A673 (cell line): ENCODE measurements around the gene LDB2. TPM values are rescaled to one million over a fixed set of nuclear protein-coding genes. Genes with fewer than 3 reads are reported as not detected.

Source experiments
- BruUV-seq: library from RNA; stranded (reverse); fragments of 400-500 nt; replicated peaks from 2 replicates; lab custom pipeline; 2021; lab: Mats Ljungman, UMichigan
- CTCF ChIA-PET: fragments of 300-600 bp; sonication (Branson Sonifier 250); formaldehyde crosslinking; loops from one replicate; lab custom pipeline; 2022; ENCODE audit warnings: antibody characterized with exemption; lab: Charles Lee
- POLR2A ChIA-PET: fragments of 300-600 bp; sonication (Branson Sonifier 250); formaldehyde crosslinking; loops from one replicate; lab custom pipeline; 2022; ENCODE audit warnings: antibody characterized with exemption; ENCODE audit not compliant: low non-redundant PET; lab: Charles Lee
- DNase-seq: peaks from one replicate; pipeline ENCODE4 v3.0.0-alpha.2; 2015; ENCODE audit warnings: low spot score
- H3K27ac ChIP-seq: fragments of 200-600 bp; sonication (generic); 2 replicates; pipeline ENCODE4 v1.5.1; 2016; ENCODE audit warnings: mixed run types, low read depth, mild to moderate bottlenecking, mixed read lengths, antibody characterized with exemption, low read length; ENCODE audit not compliant: poor library complexity, severe bottlenecking
- H3K27me3 ChIP-seq: fragments of 200-600 bp; sonication (generic); replicated peaks from 2 replicates; pipeline ENCODE4 v1.6.1; 2017; ENCODE audit warnings: mixed run types, low read depth, mild to moderate bottlenecking, mixed read lengths, antibody characterized with exemption, low read length; ENCODE audit not compliant: insufficient read depth, poor library complexity
- H3K36me3 ChIP-seq: fragments of 200-600 bp; sonication (generic); 2 replicates; pipeline ENCODE4 v1.6.1; 2016; ENCODE audit warnings: mixed run types, mild to moderate bottlenecking, mixed read lengths, antibody characterized with exemption, low read length; ENCODE audit not compliant: insufficient read depth, poor library complexity, severe bottlenecking
- H3K4me1 ChIP-seq: fragments of 200-600 bp; sonication (generic); 2 replicates; pipeline ENCODE4 v1.6.1; 2017; ENCODE audit warnings: mixed run types, mild to moderate bottlenecking, mixed read lengths, antibody characterized with exemption, low read length; ENCODE audit not compliant: insufficient read depth, poor library complexity, severe bottlenecking
- H3K4me3 ChIP-seq: fragments of 200-600 bp; sonication (generic); 2 replicates; pipeline ENCODE4 v1.5.1; 2016; ENCODE audit warnings: low read depth, mixed run types, mild to moderate bottlenecking, mixed read lengths, low read length; ENCODE audit not compliant: poor library complexity, severe bottlenecking
- H3K9me3 ChIP-seq: fragments of 200-600 bp; sonication (generic); 2 replicates; pipeline ENCODE4 v1.6.1; 2016; ENCODE audit warnings: mixed run types, low read depth, mild to moderate bottlenecking, mixed read lengths, antibody characterized with exemption, low read length; ENCODE audit not compliant: poor library complexity, severe bottlenecking
- CTCF ChIP-seq: fragments of 300-800, 200-600 bp; sonication (generic); conservative IDR thresholded peaks from 2 replicates; pipeline ENCODE4 v1.5.1; 2017; ENCODE audit warnings: low read depth, mild to moderate bottlenecking, antibody characterized with exemption, low read length, moderate library complexity, mixed read lengths
- EZH2 ChIP-seq: fragments of 200-600 bp; sonication (generic); IDR thresholded peaks from 2 replicates; pipeline ENCODE4 v1.6.1; 2017; ENCODE audit warnings: borderline replicate concordance, low read depth, mild to moderate bottlenecking, mixed read lengths, antibody characterized with exemption, low read length; ENCODE audit not compliant: poor library complexity, severe bottlenecking
- intact Hi-C: fragments of 100-400 bp; cut with micrococcal nuclease; formaldehyde crosslinking; loops from one replicate; pipeline ENCODE4 v1.10.0; 2022; ENCODE audit not compliant: unreplicated experiment
- total RNA-seq: library from RNA; stranded (reverse); gene quantifications from 2 replicates; pipeline ENCODE4 v1.2.3, GENCODE V29; 2021

The LDB2 gene
- total RNA-seq, 1 experiment from 2014 or later, result 47.4 TPM

DNA sequence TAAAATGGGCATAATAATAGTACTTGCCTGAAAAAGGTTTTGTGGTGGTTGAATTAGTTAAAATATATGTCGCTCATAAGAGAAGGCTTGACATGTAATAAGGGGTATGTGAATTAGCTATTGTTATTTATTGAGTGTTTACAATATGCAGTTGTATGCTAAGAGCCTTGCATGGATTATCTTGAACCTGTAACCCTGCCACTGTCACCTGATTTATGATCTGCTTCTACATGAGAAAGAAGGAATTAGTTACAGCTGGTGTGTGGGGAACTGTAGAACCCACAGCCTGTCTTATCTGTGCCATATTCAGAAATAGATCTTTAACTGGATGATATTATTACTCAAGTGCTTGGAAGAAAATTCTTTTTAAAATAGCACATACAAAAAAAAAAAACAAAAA, 227.7 kb downstream of the LDB2 start:
- no peak for DNase-seq
- no peaks in the 10 kb centered on the region for H3K9me3 ChIP-seq
- no peak overlapping the region for H3K27ac ChIP-seq
- no peak overlapping the region for H3K4me3 ChIP-seq
- no TSS peak for BruUV-seq
- intact Hi-C loops, result no loop called here
- peaks cover 9% of the 10 kb centered on the region for H3K4me1 ChIP-seq
- no peaks in the 10 kb centered on the region for H3K36me3 ChIP-seq
- TF ChIP-seq EZH2 (no peak), CTCF (no peak)
- H3K27me3 ChIP-seq, result no peaks in the 10 kb centered on the region
- ChIA-PET POLR2A (no interaction called here), CTCF (no interaction called here)

- no peak for TF ChIP-seq EZH2
- no peak for TF ChIP-seq CTCF
- no TSS peak for BruUV-seq
- DNase-seq, result no peak
- H3K27ac ChIP-seq, result no peak overlapping the region
- intact Hi-C loops, result no loop called here
- no peaks in the 10 kb centered on the region for H3K27me3 ChIP-seq
- H3K4me3 ChIP-seq, result no peak overlapping the region
- H3K9me3 ChIP-seq, result no peaks in the 10 kb centered on the region
- ChIA-PET CTCF (no interaction called here), POLR2A (no interaction called here)
- H3K36me3 ChIP-seq, result no peaks in the 10 kb centered on the region
- peaks cover 9% of the 10 kb centered on the region for H3K4me1 ChIP-seq
Measured at GRCh38 chr4:16669036-16669435, 229.4 kb downstream of the LDB2 start.

GRCh38 chr4:16668488-16668887, 230.0 kb downstream of the LDB2 start:
- no TSS peak for BruUV-seq
- intact Hi-C loops, result no loop called here
- Histone ChIP-seq H3K27ac (no peak overlapping the region), H3K9me3 (no peaks in the 10 kb centered on the region), H3K4me3 (no peak overlapping the region), H3K4me1 (peaks cover 9% of the 10 kb centered on the region), H3K36me3 (no peaks in the 10 kb centered on the region), H3K27me3 (no peaks in the 10 kb centered on the region)
- no peak for DNase-seq
- TF ChIP-seq EZH2 (no peak), CTCF (no peak)
- CTCF ChIA-PET, result no interaction called here
- POLR2A ChIA-PET, result no interaction called here
